AG04450 (cell line): ENCODE measurements around the gene ZNF783. TPM values are rescaled to one million over a fixed set of nuclear protein-coding genes. Genes with fewer than 3 reads are reported as not detected.

ENCODE experiments used
- CTCF ChIA-PET: fragments of 300-600, 350-600 bp; formaldehyde crosslinking; extraction: SDS; loops from one replicate; lab custom pipeline; 2022; ENCODE audit warnings: antibody characterized with exemption, inconsistent platforms; lab: Charles Lee
- POLR2A ChIA-PET: fragments of 350-600 bp; formaldehyde crosslinking; extraction: SDS; loops from one replicate; lab custom pipeline; 2021; ENCODE audit warnings: antibody characterized with exemption, inconsistent platforms; lab: Yijun Ruan, JAX
- DNase-seq: peaks from one replicate; pipeline ENCODE4 v3.0.0-alpha.2; 2011; ENCODE audit warnings: low read depth, low spot score
- H3K27ac ChIP-seq: one replicate; pipeline ENCODE4 v1.5.1; 2012; ENCODE audit warnings: low read depth, low read length, control low read depth
- H3K27me3 ChIP-seq: one replicate; pipeline ENCODE4 v1.6.0; 2012; ENCODE audit warnings: low read length; ENCODE audit not compliant: control insufficient read depth, insufficient read depth
- H3K4me3 ChIP-seq: 2 replicates; pipeline ENCODE4 v1.5.1; 2011; ENCODE audit warnings: mild to moderate bottlenecking, low read depth, low read length, control low read depth
- H3K9me3 ChIP-seq: 2 replicates; pipeline ENCODE4 v1.5.1; 2012; ENCODE audit warnings: low read length; ENCODE audit not compliant: control insufficient read depth, insufficient read depth
- CTCF ChIP-seq: IDR thresholded peaks from 2 replicates; pipeline ENCODE4 v1.5.1; 2011; ENCODE audit warnings: low read depth, low read length, control low read depth, inconsistent platforms
- polyA plus RNA-seq: library from polyadenylated mRNA; depleted of rRNA; stranded (reverse); fragments of >200 nt; gene quantifications from 2 replicates; pipeline ENCODE4 v1.2.3, GENCODE V29; 2011

The ZNF783 gene
- polyA plus RNA-seq, 1 experiment = 5.2 TPM

GRCh38 chr7:149239345-149240143 is 22.5 kb upstream of the ZNF783 start, which contains the start of gene ZNF212:
TSS of gene ZNF212 (plus strand) at chr7:149239651. CDS start at chr7:149239779, 128 bp downstream.
- ChIA-PET CTCF (interaction anchor here (0.6 to 1.3 kb wide), 4 partner anchors 9 to 65 kb away, joined by 3 to 17 read pairs (median 4); no protein-coding TSS in a partner anchor), POLR2A (no interaction called here)
- peak; percentile 83 for TF ChIP-seq CTCF
- peaks cover 5% of the 10 kb centered on the region for H3K9me3 ChIP-seq
- H3K4me3 ChIP-seq = peak within 1 kb of the TSS; percentile 97
- peak; percentile 58 for DNase-seq
- H3K27me3 ChIP-seq = no peaks in the 10 kb centered on the region
- no peak within 1 kb of the TSS for H3K27ac ChIP-seq

DNA sequence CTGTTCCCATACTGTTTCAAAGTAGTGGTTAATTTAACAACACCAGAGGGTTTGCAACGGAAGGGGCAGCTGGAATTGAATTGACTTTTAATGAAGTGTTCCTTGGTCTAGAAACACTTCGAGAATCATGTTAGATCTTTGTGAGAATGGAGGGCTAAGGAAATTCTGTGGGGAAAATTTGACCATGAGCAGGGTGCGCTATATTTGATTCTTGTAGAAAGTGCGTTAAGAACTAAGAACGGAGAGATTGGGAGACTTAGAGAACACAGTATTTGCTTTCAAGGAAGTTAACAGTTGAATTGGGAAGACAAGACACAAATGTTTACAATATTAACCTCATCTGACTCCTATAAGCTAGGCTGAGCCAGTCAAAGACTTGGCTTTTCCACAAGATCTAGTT is 21.4 kb upstream of the ZNF783 start:
- CTCF ChIA-PET = interaction anchor here (0.6 to 1.3 kb wide), 4 partner anchors 8 to 64 kb away, joined by 3 to 17 read pairs (median 4); no protein-coding TSS in a partner anchor
- DNase-seq = no peak
- TF ChIP-seq CTCF = no peak
- Histone ChIP-seq H3K27me3 (no peaks in the 10 kb centered on the region), H3K9me3 (peaks cover 5% of the 10 kb centered on the region), H3K4me3 (peak overlapping the region; percentile 97), H3K27ac (no peak overlapping the region)
- POLR2A ChIA-PET = no interaction called here

DNA sequence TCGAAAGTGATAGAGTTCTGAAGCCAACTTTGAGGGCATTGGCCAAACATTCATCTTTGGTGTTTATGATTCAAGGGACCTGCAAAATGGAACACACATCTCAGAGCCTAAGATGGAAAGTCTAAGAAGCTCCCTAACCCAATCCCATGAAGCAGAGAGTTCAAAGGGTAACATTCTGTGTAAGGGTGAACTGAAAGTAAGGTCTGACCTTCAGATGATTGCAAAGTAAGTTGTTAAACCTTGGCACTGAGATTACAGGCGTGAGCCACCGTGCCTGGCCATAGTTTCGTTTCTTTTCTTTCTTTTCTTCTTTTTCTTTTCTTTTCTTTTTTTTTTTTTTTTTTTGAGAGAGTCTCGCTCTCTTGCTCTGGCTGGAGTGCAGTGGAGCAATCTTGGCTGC is 20.3 kb upstream of the ZNF783 start:
- H3K27ac ChIP-seq = no peak overlapping the region
- POLR2A ChIA-PET = no interaction called here
- no peak for TF ChIP-seq CTCF

GRCh38 chr7:149245244-149245643 is 16.8 kb upstream of the ZNF783 start:
- ChIA-PET POLR2A (interaction anchor here (1.6 kb wide), 1 partner anchor 16 kb away, joined by 3 read pairs; the partner anchor contains the start of gene ZNF783), CTCF (interaction anchor here (1.4 kb wide), 1 partner anchor 16 kb away, joined by 5 read pairs; no protein-coding TSS in a partner anchor)
- no peak for DNase-seq
- Histone ChIP-seq H3K27me3 (no peaks in the 10 kb centered on the region), H3K4me3 (no peak overlapping the region), H3K27ac (peak overlapping the region; percentile 35), H3K9me3 (peaks cover 5% of the 10 kb centered on the region)
- TF ChIP-seq CTCF = no peak

More for the DNA sequence above, 20.3 kb upstream of the ZNF783 start:
- no peak for DNase-seq
- CTCF ChIA-PET = interaction anchor here (0.9 to 1.0 kb wide), 2 partner anchors 20 to 28 kb away, joined by 3 read pairs; partner anchors contain the start of gene ZNF783
- H3K27me3 ChIP-seq = no peaks in the 10 kb centered on the region
- H3K4me3 ChIP-seq = no peak overlapping the region
- H3K9me3 ChIP-seq = peaks cover 5% of the 10 kb centered on the region
